Measurements from ENCODE around the gene PLEKHM3.
"Not testable (repeated sequence)": the region's sequence is repeated elsewhere in the genome, so short reads cannot be mapped to it uniquely, and the experiment has no call there.

Gene PLEKHM3

DNA sequence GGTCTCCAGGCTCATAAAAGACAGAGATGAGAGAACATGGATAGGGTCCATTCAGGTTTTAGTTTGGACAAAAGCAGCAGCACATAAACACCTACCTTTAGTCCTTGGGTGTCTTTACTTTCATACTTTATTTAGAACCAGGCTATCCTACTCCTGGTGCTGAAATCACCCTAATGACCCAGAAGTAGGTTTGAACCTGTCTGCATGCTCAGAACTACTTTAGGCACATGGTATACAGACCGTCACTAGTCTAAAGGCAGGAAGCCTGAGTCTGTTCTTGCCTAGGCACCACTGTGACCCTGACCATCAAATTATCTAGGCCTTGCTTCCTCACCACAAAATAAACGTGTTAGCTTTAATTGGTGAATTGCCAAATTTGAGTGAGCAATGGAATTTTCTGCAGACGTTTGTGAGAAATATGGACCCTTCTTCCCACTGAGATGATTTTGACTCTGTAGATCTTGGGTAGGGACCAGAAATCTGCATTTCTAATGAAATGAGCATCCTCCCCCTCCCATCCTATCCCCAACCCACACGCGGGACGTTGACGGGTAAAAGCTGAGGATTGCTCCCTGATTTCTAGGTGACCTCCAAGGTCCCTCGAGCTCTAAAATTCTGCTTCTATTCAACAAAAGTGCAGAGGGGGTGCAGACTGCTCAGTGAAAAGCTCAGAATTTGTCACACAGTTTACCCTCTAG lies 75.1 kb downstream of the PLEKHM3 start:
- no peak for DNase-seq

DNA sequence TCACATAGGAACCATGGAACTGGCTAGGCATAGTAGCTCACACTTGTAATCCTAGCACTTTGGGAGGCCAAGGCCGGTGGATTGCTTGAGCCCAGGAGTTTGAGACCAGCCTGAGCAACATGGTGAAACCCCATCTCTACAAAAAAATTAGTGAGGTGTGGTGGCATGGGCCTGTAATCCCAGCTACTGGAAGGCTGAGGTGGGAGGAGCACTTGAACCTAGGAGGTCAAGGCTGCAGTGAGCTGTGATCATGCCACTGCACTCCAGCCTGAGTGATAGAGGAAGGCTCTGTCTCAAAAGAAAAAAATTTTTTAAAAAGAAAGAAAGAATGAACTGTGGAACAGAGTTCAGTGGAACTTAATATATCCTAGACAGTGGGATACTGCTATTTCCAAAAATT lies 76.1 kb downstream of the PLEKHM3 start:
- DNase-seq, result not testable (repeated sequence)

DNA sequence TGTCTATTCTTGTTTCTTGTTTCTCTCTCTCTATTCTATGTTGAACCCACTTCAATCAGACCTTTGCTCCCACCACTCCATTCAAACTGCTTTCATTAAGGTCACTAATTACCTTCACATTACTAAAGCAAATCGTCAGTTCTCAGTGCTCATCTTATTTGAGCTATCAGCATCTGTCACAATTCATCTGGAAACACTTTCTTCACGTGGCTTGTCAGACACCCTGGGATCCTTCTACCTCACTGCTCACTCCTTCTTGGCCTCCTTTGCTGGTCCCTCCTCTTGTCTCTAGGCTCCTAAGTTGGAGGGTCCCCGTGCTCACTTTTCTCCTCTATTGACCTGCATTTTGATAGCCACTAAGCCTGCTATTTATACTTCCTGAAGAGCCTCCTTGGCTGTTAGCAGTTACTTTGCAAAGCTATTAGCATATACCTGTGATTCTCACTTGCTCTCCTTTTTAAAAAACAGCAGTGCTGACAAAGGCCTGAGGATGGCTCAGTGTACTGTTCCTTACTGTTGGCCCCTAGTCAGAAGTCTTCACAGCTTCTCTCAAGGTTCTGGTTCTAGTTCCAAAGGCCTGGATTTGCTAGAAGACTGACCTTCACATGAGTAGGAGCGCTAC lies 80.2 kb downstream of the PLEKHM3 start:
- no peak for DNase-seq

DNA sequence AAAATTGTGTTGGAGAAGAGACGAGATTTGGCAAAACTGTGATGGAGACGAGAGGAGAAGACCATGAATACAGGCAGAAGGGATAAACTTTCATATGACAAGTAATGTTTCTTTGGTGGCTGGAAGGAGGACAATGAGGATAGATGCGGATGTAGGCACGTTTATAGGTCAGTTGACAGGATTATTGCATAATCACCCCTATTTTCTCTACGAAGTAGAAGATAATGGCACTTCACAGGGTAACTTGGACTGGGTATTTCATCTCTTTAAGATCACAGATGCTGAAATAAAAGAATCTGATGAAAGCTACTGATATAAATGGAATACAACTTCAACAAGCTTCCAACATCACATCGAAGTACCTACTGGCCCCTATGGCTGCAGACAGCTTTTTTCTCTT lies 81.0 kb downstream of the PLEKHM3 start:
- DNase-seq, result no peak

DNA sequence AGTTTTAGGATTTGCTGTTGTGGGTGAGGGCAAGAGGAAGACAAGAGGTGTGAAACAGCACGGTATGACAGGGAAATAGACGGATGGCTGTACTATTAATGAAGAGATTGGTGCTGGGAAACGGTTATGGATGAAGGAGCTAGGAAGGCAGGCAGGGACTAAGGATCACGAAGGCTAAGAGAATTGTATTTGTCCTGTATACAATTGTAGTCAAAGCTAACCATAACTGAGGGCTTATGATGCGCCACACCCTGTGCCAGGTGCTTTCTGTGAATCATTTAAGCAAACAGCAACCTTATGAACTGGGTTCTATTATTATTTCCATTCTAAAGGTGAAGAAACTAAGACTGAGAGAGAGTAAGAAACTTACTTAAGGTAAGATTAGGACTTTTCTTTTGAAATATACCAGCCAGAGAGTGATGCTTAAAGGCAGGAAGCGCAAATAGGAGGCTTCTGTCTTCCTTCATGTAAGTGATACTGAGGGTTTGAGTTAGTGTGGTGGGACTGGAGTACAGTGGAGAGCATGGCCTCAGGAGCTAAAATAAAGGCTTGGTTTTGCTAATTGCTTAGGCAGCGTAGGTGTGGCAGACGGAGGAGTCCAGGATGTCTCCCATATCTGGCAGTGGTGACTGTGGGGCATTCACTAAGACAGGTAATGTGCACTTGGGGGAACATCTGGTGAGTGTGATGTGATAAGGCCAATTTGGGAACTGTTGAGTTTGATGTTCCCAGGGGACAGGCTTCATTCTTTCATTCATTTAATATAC lies 85.8 kb downstream of the PLEKHM3 start:
- DNase-seq, result no peak

DNA sequence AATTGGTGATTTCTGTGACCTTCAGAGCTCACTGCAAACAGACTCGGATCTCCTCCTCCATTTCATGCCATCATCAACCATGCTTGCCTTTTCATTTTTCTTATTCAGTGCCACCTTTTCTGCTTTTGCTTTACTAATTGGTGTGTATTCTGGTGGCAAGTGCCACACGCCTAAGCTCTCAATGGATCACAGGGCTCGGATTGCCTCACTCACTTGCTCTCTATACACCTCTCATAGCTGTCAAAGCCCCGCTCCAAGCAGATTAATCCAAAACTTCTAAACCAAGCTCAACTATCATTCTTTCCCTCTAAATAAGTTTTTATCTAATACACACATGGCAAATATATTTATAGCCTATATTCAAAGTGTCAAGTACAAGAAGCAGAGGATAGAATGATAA lies 86.4 kb downstream of the PLEKHM3 start:
- no peak for DNase-seq

DNA sequence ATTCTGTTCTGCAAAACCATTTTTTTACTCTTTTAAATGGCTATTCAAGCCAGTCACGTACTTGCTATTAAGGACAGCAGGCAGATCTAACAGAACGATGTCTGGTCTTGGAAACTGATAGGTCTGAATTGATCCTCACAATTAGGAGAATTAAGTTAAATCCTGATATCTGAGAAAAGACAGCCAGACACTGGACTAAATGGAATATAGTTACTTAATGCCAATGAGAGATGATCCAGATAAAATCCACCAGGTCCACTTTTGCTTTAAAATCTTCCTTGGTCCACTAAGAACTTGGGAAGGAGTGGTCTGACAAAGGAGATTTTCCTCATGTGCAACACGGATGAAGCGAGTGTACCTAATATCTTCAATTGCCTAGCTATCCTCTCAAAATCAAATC lies 86.9 kb downstream of the PLEKHM3 start:
- no peak for DNase-seq

DNA sequence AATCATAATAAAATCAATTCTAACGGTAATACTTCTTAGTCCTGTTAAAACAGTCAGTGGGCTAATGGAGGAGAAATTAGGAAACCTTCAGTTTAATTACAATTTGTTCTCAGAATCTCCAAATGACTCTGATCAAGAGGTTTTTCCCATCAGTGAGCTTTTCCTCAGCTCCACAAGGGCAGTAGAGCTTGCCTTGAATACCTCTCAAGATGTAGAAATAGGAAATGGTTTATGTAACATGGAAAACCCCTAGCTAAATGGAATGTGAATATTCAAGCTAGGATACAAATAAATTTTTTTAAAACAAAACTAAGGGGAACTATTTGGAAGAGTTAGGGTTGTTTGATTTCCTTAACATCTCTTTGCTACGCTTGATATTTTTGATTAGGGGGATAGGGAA lies 87.5 kb downstream of the PLEKHM3 start:
- no peak for DNase-seq

DNA sequence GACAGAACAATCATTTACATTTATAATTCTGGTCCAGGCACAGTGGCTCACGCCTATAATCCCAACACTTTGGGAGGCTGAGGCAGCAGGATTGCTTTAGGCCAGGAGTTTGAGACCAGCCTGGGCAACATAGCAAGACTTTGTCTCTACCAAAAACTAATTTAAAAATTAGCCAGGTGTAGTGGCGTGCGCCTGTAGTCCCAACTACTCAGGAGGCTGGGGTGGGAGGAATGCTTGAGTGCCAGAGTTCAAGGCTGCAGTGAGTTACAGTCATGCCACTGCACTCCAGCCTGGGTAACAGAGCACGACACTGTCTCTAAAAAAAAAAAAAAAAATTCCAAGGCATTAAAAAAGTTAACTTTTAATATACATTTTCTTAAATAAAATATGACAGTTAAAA lies 88.1 kb downstream of the PLEKHM3 start:
- no peak for DNase-seq

DNA sequence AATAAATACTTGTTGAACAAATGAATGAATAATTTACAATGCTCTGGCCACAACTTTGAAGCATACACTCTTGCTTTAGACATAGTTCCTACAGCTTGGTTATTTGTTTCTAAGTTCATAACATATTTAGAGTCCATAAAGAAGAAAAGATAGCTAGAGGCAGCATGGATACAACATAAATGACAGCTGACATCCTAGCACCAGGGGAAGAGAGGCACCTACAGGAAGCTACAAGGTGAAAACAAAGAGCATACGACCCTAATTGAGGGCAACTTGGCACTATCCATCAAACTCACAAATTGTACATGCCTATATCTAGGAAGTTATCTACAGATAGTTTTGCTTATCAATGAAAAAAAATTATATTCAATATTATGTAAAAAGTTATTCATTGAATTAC lies 88.9 kb downstream of the PLEKHM3 start:
- DNase-seq, result no peak

DNA sequence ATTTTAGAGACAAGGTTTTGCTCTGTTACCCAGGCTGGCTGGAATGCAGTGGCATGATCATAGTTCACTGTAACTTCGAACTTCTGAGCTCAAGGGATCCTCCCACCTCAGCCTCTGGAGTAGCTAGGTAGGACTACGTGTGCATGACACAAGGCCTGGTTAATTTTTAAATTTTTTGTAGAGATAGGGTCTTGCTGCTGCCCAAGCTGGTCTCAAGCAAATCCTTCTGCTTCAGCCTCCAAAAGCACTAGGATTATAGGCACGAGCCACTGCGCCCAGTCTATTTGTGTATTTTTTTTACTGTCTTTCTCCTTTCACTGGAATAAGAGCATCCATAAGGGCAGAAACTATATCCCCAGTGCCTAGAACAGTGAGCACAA lies 89.3 kb downstream of the PLEKHM3 start:
- no peak for DNase-seq

DNA sequence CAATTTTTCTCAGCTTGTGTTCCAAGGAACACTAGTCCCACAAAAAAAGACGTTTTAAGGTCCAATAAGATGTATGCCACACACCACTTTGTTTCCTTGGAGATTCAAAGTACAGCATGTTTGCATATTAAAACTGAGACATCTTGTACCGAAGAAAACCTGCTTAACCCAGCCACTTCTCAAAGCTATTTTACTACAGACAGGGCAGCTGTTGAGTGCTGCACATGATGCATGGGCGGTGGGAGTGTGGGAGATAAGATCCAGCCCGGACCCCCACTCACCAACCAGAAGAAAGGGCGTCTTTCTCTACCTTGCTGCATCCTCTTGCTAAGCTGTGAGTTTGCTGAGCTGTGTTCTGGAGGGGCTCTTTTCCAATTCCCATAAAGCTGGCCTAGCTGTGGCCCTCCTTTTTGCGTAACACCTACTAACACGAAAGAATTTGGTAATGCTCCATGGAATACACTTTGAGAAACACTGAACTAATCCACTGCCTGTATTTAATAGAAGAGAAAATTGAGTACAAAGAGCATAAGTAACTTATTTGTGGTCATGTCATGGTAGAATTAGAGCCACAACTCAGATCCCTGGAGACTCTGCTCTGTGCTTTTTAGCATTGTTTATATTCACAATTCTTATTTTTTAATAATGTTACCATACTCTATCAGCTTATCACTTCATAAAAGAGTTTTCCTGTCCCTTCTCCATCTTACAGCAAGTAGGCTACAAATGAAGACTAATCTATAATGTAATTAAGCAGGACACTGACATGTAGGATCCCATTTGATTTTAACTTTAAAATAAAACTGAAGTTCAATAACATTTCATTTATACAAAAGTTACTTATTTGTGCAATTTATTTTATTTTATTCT lies 90.0 kb downstream of the PLEKHM3 start:
- DNase-seq, result no peak

DNA sequence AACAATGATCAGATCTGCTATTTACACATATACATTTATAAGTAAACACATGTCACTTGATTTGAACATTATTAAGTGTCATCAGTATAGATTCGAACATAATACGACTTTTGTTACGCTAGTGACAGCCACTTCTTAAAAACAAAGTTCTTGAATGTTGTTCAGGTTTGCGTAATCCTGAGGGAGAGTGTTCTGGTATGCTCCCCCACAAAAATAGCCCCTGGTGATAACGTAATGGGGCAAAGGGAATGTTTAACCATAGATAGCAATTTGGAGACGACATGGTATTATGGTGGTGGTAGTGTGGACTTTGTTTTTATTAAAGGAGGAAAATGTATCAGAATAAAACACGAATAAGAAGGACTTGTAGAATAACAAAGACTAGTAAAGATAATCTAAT lies 90.6 kb downstream of the PLEKHM3 start:
- no peak for DNase-seq

DNA sequence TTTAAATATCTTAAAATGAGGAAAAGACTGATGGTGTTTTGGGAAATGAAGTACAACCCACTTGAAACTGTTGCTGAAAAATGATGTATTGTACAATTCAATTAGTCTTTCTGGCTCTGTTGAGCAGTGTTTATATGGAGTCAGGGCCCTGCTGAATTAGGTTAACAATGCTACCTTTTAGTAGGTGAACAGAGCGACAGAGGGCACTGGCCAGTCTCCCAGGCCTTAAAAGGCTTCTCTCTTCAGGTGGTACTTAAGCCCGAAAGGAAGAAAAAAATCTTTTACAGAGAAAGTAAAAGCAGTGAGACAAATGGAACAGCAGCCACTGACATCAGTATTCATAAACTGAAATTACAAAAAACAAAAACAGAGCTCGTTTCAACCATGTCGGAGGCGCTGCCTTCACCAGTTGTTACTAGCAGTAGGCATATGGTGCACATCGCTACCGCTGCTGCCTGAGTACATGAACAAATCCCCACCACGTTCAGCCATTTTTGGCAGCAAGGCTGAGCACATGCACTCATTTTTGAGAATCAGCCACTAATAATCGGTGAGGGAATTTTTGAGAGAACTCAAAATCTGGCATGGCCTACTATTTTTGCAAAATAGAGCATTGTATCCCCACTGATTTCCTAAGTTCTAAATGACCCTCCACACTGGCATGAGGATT lies 91.8 kb downstream of the PLEKHM3 start:
- no peak for DNase-seq

DNA sequence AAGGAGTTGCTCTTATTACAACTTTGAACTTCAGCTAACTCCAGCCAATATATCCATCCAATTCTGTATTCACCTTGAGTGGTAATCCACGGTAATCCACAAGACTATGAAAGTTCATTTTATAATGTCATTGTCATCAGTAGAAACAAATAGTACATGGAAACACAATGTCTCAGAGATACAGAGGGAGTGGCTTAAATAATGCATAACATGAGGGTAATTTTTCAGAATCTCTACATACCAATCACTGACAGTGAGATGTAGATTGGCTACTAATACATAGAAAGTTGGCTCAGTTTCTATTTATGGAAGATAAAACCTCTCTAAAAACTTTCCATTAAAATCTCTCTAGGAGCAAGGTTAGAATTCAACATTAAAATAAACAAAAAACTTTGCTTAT lies 93.2 kb downstream of the PLEKHM3 start:
- DNase-seq, result no peak

DNA sequence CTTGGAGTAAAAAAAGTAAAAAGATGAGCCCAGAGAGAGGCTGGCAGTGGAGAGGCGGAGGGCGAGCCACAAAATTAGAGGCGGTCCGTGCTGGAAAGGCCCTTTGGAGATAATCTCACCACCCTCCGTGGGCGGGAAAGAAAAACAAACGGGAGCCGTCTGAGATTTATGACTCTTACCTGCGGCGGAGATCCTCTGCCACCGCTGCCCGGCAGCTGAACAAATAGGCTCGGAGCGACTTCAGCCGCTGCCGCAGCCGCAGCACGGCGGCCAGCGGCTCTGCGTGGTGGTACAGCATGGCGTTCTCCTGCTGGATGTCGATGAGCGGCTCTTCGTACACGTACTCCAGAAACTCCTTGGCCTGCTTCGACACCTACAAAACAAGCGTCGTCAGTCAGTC lies 94.6 kb downstream of the PLEKHM3 start:
- DNase-seq, result peak; percentile 66

DNA sequence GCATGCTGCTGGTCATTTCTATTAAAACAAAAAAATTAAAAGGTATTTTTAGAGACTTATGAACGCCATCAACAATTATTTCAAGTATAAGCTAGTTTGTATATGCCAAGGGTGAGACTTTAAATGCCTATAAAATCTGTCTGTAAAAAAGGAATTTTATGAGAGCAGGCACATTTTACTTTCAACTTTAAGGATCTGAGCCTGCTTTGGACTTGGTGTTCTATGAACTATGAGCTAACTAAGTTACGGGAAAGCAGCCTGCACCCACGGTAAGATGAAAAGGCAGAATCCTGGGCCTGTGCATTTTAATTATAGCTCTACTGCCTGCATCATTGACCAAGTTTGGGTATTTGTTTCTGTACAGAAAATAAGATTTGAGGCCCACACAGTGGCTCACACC lies 95.4 kb downstream of the PLEKHM3 start:
- DNase-seq, result no peak

DNA sequence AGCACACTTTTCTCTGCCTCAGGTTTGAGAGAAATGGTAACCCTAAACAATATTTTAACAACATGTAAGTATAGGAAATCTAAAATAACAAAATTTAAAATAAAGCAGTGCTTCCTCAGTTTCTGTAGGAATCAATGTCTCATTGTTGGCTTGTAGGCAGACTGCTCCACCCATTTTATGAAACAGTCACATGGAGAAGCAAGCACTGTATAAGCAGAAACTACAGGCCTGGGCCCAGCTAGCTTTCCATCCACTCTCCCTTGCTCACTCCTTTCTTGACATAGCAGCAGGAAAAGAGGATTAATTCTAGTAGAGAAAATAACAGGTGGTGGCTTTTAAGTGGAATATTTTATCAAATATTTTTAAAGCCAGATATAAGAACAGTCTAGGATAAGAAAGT lies 97.2 kb downstream of the PLEKHM3 start:
- no peak for DNase-seq

DNA sequence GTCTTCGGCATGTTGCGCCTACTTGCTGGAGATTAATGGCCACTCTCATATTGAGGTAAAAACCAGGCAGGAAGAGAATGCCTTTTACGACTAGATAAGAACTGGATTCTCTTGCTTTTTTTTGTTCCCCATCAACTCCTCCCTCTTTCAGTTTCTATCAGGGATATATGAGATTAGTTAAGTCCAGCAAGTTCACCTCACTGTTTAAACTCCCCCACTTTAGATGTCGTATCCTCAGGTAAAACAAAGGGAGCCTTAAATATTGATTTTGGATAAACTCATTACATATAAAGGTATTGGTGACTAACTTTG lies 98.4 kb downstream of the PLEKHM3 start:
- DNase-seq, result no peak

DNA sequence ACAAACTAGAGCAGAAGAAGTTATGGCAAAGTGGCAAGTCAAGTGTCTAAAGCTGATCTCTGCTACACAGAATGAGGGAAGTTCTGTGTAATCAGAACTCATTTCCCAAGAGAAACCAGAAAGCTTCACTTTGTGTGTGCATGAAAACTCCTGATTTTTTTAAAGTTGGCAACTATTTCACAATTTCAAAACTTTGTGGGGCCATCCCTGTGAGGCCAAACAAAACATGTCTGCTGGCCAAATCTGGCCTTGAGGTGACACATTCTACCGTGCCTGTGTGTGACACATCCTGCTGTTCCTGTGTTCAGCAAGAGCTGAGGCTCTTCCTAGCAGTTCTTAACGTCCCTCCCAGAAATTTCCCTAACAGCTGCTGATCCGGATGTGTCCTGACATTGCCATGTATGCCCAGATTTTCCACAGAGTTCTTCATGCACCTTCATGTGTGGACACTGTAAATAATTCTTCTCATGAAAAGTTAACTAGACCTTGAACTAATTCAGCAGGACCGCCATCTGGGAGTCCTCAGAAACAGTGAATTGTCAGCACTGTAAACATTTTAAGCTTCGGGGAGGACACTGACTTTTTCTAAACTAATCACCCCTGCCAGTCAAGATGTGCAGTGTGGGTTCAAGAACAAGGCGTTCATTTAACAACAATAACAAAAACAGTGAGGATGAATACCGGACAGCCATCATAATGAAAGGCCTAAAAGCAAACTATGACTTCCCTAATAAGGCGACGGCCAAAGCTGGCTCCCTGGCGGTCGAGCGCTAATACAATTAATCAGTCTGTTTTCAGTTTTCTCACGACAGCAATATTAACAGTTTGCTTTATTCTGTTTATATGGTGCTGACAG lies 99.0 kb downstream of the PLEKHM3 start:
- DNase-seq, result no peak

DNA sequence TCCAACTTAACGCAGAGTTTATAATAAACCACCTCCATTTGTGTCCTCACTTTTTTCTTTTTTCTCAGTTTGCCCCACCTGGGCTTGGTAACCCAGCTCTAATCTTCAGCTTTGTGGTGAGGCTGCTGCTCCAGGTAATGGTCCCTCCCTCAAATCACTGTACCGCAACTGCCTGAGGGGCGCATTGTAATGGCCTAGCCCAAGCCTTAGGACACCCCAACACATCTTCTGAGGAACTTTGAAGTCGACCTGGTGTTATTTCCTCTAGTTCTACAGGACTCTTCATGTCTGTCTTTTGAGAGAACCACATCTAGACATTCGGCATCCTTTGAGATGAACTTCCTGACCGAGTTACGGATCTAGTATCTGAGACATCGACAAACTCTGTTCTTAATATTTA lies 99.7 kb downstream of the PLEKHM3 start:
- DNase-seq, result no peak

DNA sequence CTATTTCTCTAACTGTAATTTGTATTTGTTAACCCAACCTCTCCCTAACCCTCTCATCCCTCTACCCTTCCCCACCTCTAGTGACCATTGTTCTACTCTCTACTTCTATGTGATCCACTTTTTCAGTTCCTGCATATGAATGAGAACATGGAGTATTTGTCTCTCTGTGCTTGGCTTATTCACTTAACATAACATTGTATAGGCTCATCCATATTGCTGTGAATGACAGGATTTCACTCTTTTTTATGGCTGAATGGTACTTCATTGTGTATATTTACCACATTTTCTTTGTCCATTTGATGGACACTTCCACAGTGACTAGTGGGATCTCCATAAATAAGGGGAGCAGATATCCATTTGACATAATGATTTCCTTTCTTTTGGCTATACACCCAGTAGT lies 103.7 kb downstream of the PLEKHM3 start:
- no peak for DNase-seq

Measured in NCI-H1105 (cell line).